NCI-H460 (cell line): ENCODE measurements around the gene EN2. TPM values are rescaled to one million over a fixed set of nuclear protein-coding genes. Genes with fewer than 3 reads are reported as not detected.

Experiments
- DNase-seq: peaks from one replicate; pipeline ENCODE4 v3.0.0-alpha.2; 2016; ENCODE audit warnings: low read depth; ENCODE audit errors: extremely low read depth
- total RNA-seq: library from RNA; depleted of rRNA; stranded (reverse); fragments of >200 nt; shearing (Covaris generic); gene quantifications from 2 replicates; pipeline ENCODE4 v1.2.3, GENCODE V29; 2014

EN2 gene
- total RNA-seq, 1 experiment from 2014 or later: 0.84 TPM

GRCh38 chr7:155449869-155450557, 7.9 kb upstream of the EN2 start:
- no peak for DNase-seq

- DNase-seq: no peak
Observed at GRCh38 chr7:155450558-155450969, 7.4 kb upstream of the EN2 start.

GRCh38 chr7:155450970-155451801, 6.7 kb upstream of the EN2 start:
- DNase-seq: no peak

DNA sequence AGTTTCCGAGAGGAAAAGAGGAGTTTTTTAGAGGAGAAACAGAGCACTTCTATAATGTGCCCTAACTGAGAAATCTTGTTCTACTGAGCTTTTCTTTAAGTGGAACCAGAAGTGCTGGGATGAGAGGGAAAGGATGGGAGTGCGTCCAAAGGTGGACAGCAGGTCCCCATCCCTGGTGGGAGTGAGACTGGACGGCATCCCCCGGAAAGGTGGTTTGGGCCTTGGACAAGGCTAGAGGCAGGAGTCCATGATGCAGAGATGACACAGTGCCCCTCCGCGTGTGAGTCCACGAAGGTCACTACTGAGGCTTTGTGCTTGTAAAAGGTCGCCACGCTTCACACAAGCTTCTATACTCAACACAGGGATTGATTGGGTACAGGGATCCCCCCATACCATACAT, 6.1 kb upstream of the EN2 start:
- DNase-seq: no peak

DNA sequence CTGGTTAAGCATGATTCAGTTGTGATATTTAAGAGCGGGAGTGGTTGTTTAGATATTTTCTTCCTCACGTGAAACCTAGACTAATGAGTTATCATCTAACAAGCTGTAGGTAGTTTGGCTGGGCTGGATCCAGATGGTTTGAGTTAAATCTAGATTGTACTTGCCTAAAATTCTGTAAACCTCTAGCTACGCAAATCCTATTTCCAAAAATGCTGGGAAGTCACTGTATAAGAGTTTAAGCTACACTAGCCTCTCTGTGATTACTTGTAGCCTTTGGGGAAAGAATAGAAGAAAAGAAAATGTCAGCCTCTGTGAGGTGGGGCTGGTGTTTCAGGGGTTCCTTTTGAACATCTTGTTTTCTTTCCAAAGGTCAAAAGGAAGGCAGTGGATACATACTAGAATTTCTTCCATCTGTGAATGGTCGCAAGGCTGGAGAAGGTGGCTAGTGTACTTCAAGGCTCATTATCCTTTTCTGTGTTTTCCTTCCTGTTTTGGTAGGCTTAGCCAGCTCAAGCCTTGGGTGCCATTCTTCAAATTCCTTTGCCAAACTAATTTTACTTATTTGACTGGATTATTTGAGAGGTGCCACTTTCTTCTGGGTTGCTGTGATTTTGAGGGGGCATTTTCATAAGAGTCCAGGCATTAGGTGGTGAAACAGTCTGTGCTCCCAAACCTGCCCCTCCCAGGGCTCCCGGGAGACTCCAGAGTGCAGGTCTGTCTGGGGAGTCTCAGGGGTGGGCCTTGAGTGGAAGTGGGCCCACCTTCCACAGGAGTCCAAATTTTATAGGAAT, 5.2 kb upstream of the EN2 start:
- DNase-seq: no peak

DNA sequence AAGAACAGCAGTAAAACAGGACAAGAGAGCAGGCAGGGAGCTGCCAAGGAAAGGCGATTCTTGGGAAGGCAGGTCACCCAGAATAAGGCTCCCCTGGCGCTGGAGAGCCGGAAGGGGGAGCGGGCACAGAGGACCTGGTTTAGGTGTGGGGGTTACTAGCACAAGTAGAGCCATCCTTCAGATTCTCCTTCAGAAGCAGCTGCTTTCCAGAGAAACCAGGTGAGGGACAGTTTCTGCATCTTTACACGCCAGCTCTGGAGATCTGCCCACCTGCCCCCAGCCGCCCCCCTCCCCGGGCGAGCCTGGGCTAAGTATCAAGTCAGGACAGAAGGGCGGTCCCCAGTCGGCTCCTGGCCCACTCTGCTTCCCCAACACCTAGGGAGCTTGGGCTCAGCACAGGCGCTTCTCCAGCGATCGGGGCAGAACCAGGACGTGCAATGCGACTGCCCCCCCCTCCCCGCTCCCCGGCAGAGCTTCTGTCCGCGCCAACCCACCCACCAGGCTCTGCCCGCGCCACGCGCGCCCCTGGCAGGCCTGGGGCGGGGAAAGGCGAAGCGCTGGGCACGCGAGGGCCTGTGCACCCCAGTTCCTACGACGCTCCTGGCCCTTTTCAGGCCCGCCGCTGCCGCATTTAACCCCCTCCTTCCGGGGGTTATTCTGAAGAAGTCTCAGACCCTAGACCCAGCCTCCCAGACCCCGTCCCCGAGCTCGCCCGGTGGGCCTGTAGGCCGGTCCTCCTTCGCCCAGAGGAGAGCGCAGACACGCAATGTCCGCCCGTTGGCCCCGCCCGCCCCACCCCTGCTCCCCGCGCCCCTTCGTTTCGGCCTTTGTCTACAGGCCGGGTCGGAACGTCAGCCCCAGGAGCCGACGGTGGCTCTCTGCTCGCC, 4.4 kb upstream of the EN2 start:
- no peak for DNase-seq

DNA sequence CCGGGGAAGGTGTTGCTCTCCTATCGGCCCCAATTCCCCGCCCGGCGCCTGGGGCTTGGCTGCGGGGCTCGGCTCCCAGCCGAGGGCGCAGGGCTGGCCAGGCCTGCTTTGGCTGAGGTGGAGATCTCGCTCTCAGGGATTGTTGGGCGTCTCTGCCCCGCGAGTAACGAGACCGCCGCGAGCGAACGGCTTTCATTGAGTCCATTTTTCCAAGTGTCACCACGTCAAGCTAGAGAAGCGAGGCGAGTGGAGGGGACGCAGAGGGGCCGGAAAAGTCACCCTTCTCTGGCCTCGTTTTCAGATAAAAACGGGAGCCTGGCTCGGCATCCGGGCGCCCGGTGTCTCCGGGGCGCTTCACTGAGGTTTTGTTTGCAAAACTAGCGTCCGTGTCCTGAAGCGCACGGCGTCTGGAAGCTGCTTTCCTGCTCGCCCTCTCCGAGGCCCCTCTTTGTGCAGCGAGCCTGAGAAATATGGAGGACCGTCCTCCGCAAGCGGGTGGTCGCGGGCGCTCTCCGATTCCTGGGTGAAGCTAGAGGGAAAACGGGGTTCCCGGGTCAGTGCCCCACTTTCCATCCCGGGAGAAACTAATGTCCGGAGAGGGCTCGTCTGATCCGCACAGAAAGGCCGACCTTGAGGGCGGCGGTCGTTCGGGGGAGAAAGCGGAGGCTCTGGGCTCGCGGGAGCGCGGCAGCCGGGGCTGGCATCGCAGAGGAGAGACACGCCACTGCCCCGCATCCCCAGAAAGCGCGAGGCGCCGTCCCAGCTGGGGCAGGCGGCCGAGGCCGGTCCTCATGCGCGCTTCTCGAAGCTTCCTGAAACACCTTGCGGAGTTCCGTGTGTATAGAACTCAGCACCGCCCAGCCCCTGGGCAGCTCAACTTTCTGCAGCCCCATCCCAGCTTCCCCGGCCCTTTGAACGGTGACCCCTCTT, 3.5 kb upstream of the EN2 start:
- no peak for DNase-seq

- DNase-seq: no peak
Observed at GRCh38 chr7:155455132-155455693, 2.7 kb upstream of the EN2 start.

DNA sequence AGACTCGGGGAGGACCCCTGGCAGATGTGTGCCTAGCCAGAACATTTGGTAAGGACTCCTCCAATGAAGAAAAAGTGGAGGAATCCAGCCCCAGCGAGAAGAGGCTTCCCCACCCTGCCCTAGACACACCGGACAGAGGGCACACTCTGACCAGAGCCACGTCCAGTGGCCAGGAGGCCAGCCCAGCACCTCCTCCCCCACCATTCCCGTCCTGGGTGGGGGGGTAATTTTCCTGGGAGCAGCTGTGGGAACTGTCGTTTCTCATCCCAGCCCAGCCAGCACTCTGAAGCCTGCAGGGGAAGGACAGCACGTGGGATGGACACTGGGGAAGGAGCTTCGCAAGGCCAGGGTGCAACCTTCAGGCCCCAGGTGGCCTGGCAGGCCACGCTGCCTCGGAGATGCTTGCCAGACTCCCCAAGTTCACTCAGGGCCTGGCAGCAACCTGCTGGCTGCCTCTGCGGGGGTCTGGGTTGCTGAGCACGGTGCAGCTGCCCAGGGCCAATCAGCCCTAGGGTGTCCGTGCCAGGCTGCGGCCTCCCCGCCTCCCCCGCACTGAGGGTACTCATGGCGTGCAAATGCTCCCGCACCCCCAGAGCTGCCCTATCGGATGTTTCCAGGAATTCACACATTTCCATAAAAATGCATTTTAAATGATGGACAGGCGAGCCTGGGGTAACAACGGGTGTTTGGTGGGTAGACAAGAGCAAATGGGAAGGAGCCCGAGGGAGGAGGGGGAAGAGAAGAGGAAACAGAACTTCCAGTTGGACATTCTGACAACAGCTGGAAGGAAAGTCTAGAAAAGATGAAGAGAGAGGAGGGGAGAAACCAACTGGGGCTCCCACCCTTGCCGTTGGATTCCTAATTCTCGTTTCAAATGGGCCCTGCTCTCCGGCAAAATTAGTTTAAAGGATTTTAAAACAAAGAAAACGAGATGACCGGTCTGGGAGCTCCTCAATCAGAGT, 1.9 kb upstream of the EN2 start:
- no peak for DNase-seq

DNA sequence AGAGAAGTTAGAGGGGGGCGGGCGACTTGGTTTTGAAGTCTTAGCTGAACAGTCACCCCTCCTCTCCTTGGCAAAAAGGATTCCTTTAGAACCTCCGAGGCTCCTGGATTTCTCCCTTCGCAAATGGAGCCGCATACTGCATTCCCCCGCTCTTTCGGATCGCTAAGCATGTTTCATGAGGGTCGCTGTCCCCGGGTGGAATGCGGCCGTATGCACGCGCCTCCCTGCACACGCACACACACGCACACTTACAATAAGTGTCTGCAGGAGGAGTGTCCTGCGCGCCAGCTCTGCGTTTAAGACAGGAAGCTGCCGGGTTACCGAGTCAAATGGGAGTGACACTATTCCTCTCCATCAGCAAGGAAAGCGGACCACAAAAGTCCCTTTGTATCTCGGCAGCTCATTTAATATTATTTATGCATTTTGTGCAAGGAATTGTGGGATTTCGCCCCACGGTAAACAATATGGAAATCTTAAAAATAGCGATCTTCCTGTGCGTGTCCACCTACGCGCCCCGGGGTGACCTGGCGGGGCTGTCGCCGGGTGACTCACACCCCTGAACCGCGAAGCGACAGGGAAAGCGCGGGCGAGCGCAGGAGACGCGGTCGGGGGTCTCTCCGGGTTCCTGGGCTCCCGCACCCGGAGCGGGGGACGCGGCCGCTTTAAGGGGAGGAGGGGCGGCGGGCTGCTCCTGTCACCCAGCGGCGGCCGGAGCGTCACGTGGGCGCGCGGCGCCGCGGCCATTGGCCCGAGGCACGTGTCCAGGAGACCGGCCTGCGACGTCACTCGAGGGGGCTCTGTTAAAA, 988 bp upstream of the EN2 start:
- DNase-seq: peak; percentile 50

DNA sequence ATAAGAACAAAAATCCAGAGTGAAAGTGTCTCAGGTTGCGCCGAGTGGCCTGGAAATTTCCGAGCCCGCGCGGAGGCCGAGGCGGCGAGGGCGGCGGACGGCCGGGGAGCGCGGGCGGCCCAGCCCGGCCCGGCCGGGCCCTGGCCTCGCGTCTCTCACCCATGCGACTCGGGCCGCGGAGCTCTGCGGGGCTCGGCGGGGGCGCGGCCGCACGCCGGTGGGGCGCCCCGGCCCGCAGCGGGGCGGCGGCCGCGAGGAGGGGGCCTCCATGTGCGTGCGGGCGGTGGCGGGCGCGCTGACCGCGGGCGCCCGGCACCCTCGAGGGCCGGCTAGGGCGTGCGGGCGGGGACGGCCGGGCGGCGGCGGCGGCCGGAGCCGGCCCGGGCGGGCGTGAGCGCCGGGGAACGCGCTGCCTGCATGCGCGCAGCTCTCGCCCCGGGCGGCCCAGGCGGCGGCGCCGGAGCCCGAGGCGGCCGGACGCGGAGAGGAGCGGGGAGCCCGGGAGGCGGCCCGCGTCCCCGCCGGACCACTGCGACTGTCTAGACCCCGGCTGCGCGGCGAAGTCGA, 302 bp upstream of the EN2 start:
- DNase-seq: no peak

DNA sequence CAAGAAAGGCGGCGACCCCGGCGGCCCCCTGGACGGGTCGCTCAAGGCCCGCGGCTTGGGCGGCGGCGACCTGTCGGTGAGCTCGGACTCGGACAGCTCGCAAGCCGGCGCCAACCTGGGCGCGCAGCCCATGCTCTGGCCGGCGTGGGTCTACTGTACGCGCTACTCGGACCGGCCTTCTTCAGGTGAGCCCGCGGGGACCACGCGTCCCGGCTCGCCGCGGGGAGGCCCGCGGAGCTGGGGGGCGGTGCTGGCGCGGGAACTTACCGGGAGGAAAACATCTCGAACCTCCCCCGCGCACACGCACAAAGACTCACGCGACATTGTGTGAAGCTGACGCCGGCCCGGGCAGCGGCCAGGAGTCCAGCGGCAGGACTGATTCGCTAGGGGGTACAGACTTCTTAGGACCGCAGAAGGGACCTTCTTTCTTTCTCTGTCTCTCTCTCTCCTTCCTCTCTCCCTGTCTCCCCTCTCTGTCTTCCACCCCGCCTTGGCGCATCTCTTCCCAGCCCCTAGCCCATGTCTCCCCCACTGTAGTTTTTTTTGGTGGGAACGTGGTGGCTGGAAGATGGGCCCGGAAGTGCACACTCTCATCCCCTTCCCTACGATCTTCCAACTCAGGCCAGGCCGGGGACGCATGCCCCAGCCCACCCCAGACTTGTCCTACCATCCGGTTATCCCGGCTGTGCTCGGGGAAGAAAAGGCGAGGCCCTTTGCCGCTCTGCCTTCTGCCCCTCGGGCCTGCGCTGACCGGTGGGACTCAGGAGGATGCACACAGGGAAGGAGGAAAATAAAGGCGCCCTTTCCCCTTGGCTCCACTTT, 1.2 kb downstream of the EN2 start:
- DNase-seq: no peak

GRCh38 chr7:155459700-155460461, 2.0 kb downstream of the EN2 start:
- no peak for DNase-seq

- no peak for DNase-seq
Observed at GRCh38 chr7:155460926-155461613, 3.1 kb downstream of the EN2 start.
